Adrenal gland (tissue), 12 donors: Measurements from ENCODE around the gene ECT2. TPM values are rescaled to one million over a fixed set of nuclear protein-coding genes. Genes with fewer than 3 reads are reported as not detected.

Source experiments
- DNase-seq, 7 donors: peaks; one replicate each; pipeline ENCODE4 v3.0.0-alpha.2; 2019 to 2020
- H3K27ac ChIP-seq, 5 donors: fragments of 200-600 bp; sonication (generic) in 4 of 5; 1 replicate in 3 of 5; 2 replicates in 2 of 5; pipeline versions ENCODE4 v1.5.1 to v1.8.0; 2016 to 2020; ENCODE audit warnings: mild to moderate bottlenecking in 1 of 5
- H3K27me3 ChIP-seq: fragments of 200-600 bp; 2 replicates; pipeline ENCODE4 v1.8.0; 2021
- H3K36me3 ChIP-seq, 2 donors: fragments of 200-600 bp; replicated peaks in 1 of 2; 1 replicate in 1 of 2; 2 replicates in 1 of 2; pipeline versions ENCODE4 v1.5.1 to v1.8.0; 2018 to 2022
- H3K4me1 ChIP-seq, 2 donors: fragments of 200-600 bp; replicated peaks in 1 of 2; 1 replicate in 1 of 2; 2 replicates in 1 of 2; pipeline versions ENCODE4 v1.5.1 to v1.8.0; 2018 to 2021
- H3K4me3 ChIP-seq, 4 donors: fragments of 200-600 bp; sonication (generic) in 3 of 4; one replicate each; pipeline ENCODE4 v1.5.1; 2016 to 2018
- H3K9me3 ChIP-seq, 3 donors: fragments of 200-600 bp; sonication (generic) in 1 of 3; replicated peaks in 1 of 3; 1 replicate in 2 of 3; 2 replicates in 1 of 3; pipeline versions ENCODE4 v1.5.1 to v1.8.0; 2016 to 2021
- POLR2A ChIP-seq, 2 donors: fragments of 450-650 bp; IDR thresholded peaks; one replicate each; pipeline ENCODE4 v1.6.1; 2017; ENCODE audit warnings: antibody characterized with exemption in 2 of 2, mild to moderate bottlenecking in 2 of 2, moderate library complexity in 1 of 2
- WGBS, 4 donors: extraction: QIAGEN DNeasy Blood & Tissue Kit in 2 of 4; methylation state at CpG; one replicate each; pipeline versions ENCODE4 v1.1.5 to v1.1.7; 2013 to 2017; 5-methylcytosine and 5-hydroxymethylcytosine counted together
- intact Hi-C, 2 donors: fragments of 100-400 bp; cut with DNase I; formaldehyde crosslinking; loops; one replicate each; pipeline versions ENCODE4 v1.14.1 to v1.15.0; 2022 to 2023
- polyA plus RNA-seq, 3 donors: library from polyadenylated mRNA; stranded (reverse); fragments of 200-250 nt in 2 of 3; fragments of 350-450 nt in 1 of 3; fragmentation: Illumina TruSeq in 1 of 3; extraction: RNeasy Lipid Tissue Mini Kit (QIAGEN cat#74804) in 1 of 3; gene quantifications; one replicate each; pipeline ENCODE4 v1.2.3, GENCODE V29; 2013 to 2014
- total RNA-seq, 9 donors: library from RNA; depleted of rRNA in 4 of 9; stranded (reverse); fragments of >200 nt in 4 of 9; fragments of 120-200 nt in 1 of 9; fragmentation: NEBNext Ultra II Directional in 1 of 9; extraction: Animal tissue kit (Norgen Biotek cat#: 25700) in 1 of 9; gene quantifications; one replicate each; pipeline versions ENCODE4 v1.1.0 to v1.2.4, GENCODE V29; 2013 to 2023
- TF ChIP-seq, protein P1 (sequence below), 6 experiments: fragments of 450-650 bp in 4 of 6; fragments of 200-600 bp in 2 of 6; sonication (generic) in 1 of 6; IDR thresholded peaks; 1 replicate in 5 of 6; 2 replicates in 1 of 6; pipeline versions ENCODE4 v1.5.1 to v1.8.0; 2016 to 2021; ENCODE audit warnings: antibody characterized with exemption in 6 of 6, mild to moderate bottlenecking in 2 of 6, moderate library complexity in 1 of 6
- donor health status: healthy with polysubstance abuse.
- donor health status: Bipolar disorder and iron deficiency.
- donor health status: DM: yes; HTN: yes; CAD: no.
- donor health status: DM: no; HTN: no; CAD: no.
- donor health status: DM: no; HTN: no; CAD: no.
- donor health status: DM: yes; HTN: yes; CAD: no.

The ECT2 gene
- total and polyA plus RNA-seq, 12 donors, result 1.4 to 19.7 (median 6.5) TPM

DNA sequence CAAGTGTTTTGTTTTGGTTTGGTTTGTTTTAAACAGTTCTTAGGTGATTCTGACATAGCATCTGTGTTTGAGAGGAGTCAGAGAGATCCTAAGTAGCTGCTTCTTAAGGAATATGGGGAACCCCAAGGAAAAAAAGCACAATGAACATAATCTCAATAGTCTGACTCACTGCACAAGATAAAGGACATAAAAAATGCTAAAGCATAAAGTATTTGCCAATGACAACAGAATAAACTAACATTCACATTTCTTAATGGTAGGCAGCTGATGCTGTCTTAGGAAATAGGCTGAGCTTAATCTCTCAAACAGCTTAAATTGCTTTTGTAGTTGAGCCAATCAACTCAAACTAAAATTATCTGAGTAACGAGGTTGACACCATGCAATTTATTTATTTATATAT, 42.6 kb upstream of the ECT2 start:
- DNase-seq, result no peak
- H3K27ac ChIP-seq, result peak overlapping the region in 2 of 5 donors; percentile 14 to 20
- WGBS, 4 donors, result 25 to 77% (median 50%) methylated on average over 1 of the region's 1 CpG
- no peak for TF ChIP-seq POLR2A (IDR thresholded peaks at IDR 0.05)
- H3K9me3 ChIP-seq, result no peaks in the 10 kb centered on the region
- peak overlapping the region in 1 of 4 donors; percentile 69 for H3K4me3 ChIP-seq
- H3K36me3 ChIP-seq, result no peaks in the 10 kb centered on the region
- intact Hi-C loops, result no loop called here
- H3K4me1 ChIP-seq, result peaks cover 16 to 51% of the 10 kb centered on the region in 2 donors
- no peaks in the 10 kb centered on the region for H3K27me3 ChIP-seq

DNA sequence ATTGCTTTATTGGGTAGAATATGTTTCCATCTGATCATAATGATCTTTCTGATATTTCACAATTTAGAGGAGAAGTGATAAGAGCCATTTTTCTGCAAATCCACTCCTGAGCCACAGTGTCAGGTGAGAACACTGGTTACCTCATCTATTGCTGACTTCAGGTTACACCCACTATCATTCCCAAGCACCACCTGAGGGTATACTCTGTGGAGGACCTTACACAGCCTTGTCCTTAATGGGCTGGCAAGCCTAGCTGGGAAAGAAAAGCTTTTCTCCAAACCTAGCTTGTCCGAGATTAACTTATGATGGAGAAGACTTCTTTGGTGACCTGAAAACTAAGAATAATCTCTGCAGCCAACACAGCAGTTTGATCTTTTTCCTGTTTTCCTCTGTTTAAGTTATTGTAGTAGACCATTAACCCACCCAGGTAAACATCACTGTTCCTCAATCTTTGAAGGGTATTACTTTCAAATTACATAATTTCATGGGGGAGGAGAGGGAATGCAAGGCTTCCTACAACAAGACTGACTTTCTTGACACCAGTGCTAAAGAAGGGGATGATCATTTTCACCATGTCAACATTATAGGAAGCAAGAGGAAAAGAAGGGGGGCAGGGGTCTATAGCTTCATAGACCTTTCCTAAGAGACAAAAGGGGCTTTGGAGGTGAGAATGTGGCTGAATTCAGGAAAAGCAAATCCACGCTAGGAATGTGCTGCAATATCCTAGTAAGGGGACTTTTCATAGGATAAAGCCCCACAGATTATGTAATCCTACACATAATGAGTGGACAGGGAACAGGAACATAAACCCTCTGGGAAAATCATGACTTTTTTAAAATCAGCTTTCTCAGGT, 41.4 kb upstream of the ECT2 start:
- no peaks in the 10 kb centered on the region for H3K9me3 ChIP-seq
- WGBS, 4 donors, result 57 to 70% (median 65%) methylated on average over 2 of the region's 2 CpGs
- H3K27me3 ChIP-seq, result no peaks in the 10 kb centered on the region
- H3K27ac ChIP-seq, result peak overlapping the region in 4 of 5 donors; percentile 19 to 89 (median 80)
- no peak for DNase-seq
- no peaks in the 10 kb centered on the region for H3K36me3 ChIP-seq
- TF ChIP-seq POLR2A (IDR thresholded peaks at IDR 0.05), result no peak
- TF ChIP-seq, protein P1, sequence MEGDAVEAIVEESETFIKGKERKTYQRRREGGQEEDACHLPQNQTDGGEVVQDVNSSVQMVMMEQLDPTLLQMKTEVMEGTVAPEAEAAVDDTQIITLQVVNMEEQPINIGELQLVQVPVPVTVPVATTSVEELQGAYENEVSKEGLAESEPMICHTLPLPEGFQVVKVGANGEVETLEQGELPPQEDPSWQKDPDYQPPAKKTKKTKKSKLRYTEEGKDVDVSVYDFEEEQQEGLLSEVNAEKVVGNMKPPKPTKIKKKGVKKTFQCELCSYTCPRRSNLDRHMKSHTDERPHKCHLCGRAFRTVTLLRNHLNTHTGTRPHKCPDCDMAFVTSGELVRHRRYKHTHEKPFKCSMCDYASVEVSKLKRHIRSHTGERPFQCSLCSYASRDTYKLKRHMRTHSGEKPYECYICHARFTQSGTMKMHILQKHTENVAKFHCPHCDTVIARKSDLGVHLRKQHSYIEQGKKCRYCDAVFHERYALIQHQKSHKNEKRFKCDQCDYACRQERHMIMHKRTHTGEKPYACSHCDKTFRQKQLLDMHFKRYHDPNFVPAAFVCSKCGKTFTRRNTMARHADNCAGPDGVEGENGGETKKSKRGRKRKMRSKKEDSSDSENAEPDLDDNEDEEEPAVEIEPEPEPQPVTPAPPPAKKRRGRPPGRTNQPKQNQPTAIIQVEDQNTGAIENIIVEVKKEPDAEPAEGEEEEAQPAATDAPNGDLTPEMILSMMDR (IDR thresholded peaks at IDR 0.05), result no peak
- peak overlapping the region in 2 of 4 donors; percentile 4 to 69 for H3K4me3 ChIP-seq
- H3K4me1 ChIP-seq, result peaks cover 15 to 42% of the 10 kb centered on the region in 2 donors
- intact Hi-C loops, result no loop called here

DNA sequence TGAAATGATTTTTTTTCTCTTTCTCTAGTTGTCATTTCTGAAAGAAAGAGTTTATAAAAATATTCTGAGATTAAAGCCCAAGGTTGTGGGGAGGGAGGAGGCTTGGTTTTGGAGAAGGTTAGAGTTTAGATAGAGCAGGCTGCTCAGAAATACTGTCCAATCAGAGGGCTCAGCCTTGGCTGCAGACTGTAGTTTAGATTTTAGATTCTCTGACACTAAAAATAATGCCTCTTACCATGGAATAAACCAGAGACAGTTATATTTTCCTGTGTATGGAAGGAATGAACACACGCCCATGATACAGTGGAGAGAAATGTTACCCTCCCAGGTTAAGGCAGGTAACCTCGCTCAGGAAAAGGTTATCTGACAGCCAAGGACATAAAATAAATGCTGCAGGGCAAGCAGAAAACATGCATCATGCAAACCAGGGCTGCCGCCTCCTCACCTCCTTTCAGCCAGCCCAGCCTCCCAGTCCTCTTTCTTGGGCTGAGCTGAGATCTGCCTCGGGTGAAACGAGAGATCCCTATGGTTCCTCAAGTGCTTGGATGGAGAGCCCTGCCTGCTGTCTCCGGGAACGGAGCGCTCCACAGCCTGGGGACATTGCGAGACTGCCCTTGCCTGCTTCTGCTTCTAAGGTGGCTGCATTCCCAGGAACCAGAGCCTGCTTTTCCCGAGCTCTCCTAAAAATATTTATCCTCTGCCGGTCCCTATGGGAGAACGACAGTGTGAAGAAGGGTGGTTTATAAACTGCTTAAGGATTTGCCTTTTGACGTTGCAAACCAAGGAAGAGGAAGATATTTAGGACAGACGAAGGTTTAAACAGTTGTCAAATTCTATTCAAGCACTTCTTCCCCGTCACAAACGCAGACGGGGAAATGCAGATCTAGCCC, 40.5 kb upstream of the ECT2 start:
- H3K27me3 ChIP-seq, result no peaks in the 10 kb centered on the region
- H3K4me1 ChIP-seq, result peaks cover 15 to 39% of the 10 kb centered on the region in 2 donors
- TF ChIP-seq, protein P1 (IDR thresholded peaks at IDR 0.05), result no peak
- TF ChIP-seq POLR2A (IDR thresholded peaks at IDR 0.05), result peak in 1 of 2 donors; percentile 46
- peak overlapping the region; percentile 66 to 89 (median 85) for H3K27ac ChIP-seq
- no peaks in the 10 kb centered on the region for H3K36me3 ChIP-seq
- DNase-seq, result peak; percentile 37 to 69 (median 54)
- intact Hi-C loops, result no loop called here
- H3K4me3 ChIP-seq, result peak overlapping the region; percentile 36 to 75 (median 68)
- 1 to 2% (median 2%) methylated on average over 10 to 17 of the region's 17 CpGs for WGBS, 4 donors
- H3K9me3 ChIP-seq, result no peaks in the 10 kb centered on the region

DNA sequence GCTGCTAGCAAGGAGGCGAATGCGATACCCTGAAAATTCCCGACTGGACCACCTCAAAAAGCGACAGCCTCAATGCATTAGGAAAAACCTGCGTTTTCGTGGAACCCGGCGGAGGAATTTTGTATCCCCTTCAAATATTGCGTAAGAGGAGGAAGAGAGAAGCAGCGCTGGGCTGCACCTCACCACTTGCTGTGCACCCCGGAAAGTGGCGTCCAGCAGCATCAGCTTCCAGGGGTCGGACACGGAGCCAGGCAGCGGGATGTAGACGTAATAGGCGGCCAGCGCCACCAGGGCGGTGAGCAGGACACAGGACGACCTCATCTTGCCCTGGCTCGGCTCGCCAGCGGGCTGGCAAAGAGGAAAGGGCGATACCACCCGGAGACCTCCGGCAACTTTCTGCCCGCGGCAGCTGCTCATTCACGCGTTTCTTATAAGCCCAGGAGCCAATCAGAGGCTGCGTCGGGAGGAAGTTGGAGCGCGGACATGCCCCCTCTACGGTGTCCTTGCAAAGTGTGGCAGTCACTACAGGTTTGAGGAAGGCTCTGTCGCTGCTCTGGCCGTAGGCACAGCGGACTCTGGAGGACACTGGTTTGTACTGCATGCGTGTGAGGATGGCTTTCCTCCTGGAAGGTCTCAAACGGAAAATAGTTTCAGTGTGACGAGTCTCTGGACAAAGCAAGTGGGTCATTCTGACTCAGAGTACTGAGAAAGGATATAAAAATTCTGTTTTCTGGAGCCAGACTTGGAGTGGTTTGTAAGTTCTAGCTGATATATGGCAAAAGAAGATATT, 39.7 kb upstream of the ECT2 start, which contains the start of gene NCEH1:
TSS of gene NCEH1 (minus strand) at position 404 of the 790 bp plus-strand sequence. CDS start at position 321, 83 bp downstream.
- H3K27me3 ChIP-seq, result no peaks in the 10 kb centered on the region
- peaks cover 15 to 39% of the 10 kb centered on the region in 2 donors for H3K4me1 ChIP-seq
- intact Hi-C loops, result no loop called here
- H3K27ac ChIP-seq, result peak within 1 kb of the TSS; percentile 66 to 89 (median 85)
- peak; percentile 92 to 98 (median 97) for DNase-seq
- H3K9me3 ChIP-seq, result no peaks in the 10 kb centered on the region
- no peaks in the 10 kb centered on the region for H3K36me3 ChIP-seq
- peak; percentile 93 to 99 for TF ChIP-seq POLR2A (IDR thresholded peaks at IDR 0.05)
- TF ChIP-seq, protein P1 (IDR thresholded peaks at IDR 0.05), result peak; percentile 77 to 95 (median 92)
- 0 to 2% (median 1%) methylated on average over 21 to 41 of the region's 41 CpGs for WGBS, 4 donors
- peak within 1 kb of the TSS; percentile 36 to 75 (median 68) for H3K4me3 ChIP-seq
